Liver (tissue), 9 donors: Measurements from ENCODE around the gene RAB6A. TPM values are rescaled to one million over a fixed set of nuclear protein-coding genes. Genes with fewer than 3 reads are reported as not detected.

ENCODE experiments used
- DNase-seq: peaks from one replicate; pipeline ENCODE4 v3.0.0-alpha.2; 2017; ENCODE audit warnings: low spot score
- H3K27ac ChIP-seq, 2 donors: one replicate each; pipeline ENCODE4 v1.7.0; 2013; ENCODE audit warnings: inconsistent platforms in 2 of 2, low read length in 2 of 2, control low read depth in 1 of 2, low read depth in 1 of 2, mild to moderate bottlenecking in 1 of 2
- H3K27me3 ChIP-seq, 4 donors: one replicate each; pipeline versions ENCODE4 v1.6.1 to v1.7.0; 2013; ENCODE audit warnings: low read length in 3 of 4, inconsistent platforms in 1 of 4, mild to moderate bottlenecking in 1 of 4, moderate library complexity in 1 of 4; ENCODE audit not compliant: control insufficient read depth in 4 of 4, insufficient read depth in 4 of 4
- H3K36me3 ChIP-seq, 4 donors: one replicate each; pipeline versions ENCODE4 v1.6.1 to v1.7.0; 2013; ENCODE audit warnings: low read length in 3 of 4, mild to moderate bottlenecking in 3 of 4, low read depth in 1 of 4, moderate library complexity in 1 of 4; ENCODE audit not compliant: control insufficient read depth in 4 of 4, insufficient read depth in 3 of 4
- H3K4me1 ChIP-seq, 4 donors: one replicate each; pipeline versions ENCODE4 v1.6.1 to v1.7.0; 2013; ENCODE audit warnings: low read length in 3 of 4, mild to moderate bottlenecking in 3 of 4, moderate library complexity in 1 of 4; ENCODE audit not compliant: control insufficient read depth in 4 of 4, insufficient read depth in 4 of 4
- H3K4me3 ChIP-seq, 3 donors: one replicate each; pipeline versions ENCODE4 v1.6.1 to v1.7.0; 2013; ENCODE audit warnings: low read length in 3 of 3, control low read depth in 1 of 3, low read depth in 1 of 3, mild to moderate bottlenecking in 1 of 3
- H3K9ac ChIP-seq, 2 donors: one replicate each; pipeline ENCODE4 v1.7.0; 2013; ENCODE audit warnings: low read length in 2 of 2, mild to moderate bottlenecking in 2 of 2, moderate library complexity in 2 of 2, control low read depth in 1 of 2, low read depth in 1 of 2
- H3K9me3 ChIP-seq, 4 donors: one replicate each; pipeline versions ENCODE4 v1.6.1 to v1.7.0; 2013; ENCODE audit warnings: low read length in 3 of 4; ENCODE audit not compliant: control insufficient read depth in 4 of 4
- EGR1 ChIP-seq, 2 donors: IDR thresholded peaks; 2 replicates each; pipeline ENCODE4 v1.6.1; 2016 to 2018; ENCODE audit warnings: antibody characterized with exemption in 2 of 2, low read depth in 2 of 2
- FOXA1 ChIP-seq: IDR thresholded peaks from 2 replicates; pipeline ENCODE4 v1.6.1; 2016; ENCODE audit warnings: antibody characterized with exemption
- FOXA2 ChIP-seq: IDR thresholded peaks from 2 replicates; pipeline ENCODE4 v1.6.1; 2016; ENCODE audit warnings: antibody characterized with exemption
- GABPA ChIP-seq, 2 donors: IDR thresholded peaks in 1 of 2; conservative IDR thresholded peaks in 1 of 2; 2 replicates each; pipeline ENCODE4 v1.6.1; 2016; ENCODE audit warnings: antibody characterized with exemption in 2 of 2, mild to moderate bottlenecking in 1 of 2, moderate library complexity in 1 of 2
- HNF4A ChIP-seq, 2 donors: conservative IDR thresholded peaks; 2 replicates each; pipeline ENCODE4 v1.6.1; 2016; ENCODE audit warnings: antibody characterized with exemption in 2 of 2, mild to moderate bottlenecking in 2 of 2
- HNF4G ChIP-seq: IDR thresholded peaks from 2 replicates; pipeline ENCODE4 v1.6.1; 2016; ENCODE audit warnings: antibody characterized with exemption
- JUND ChIP-seq, 2 donors: IDR thresholded peaks; 2 replicates each; pipeline ENCODE4 v1.6.1; 2016; ENCODE audit warnings: antibody characterized with exemption in 2 of 2
- NR2F2 ChIP-seq: IDR thresholded peaks from 2 replicates; pipeline ENCODE4 v1.6.1; 2016; ENCODE audit warnings: antibody characterized with exemption
- RAD21 ChIP-seq, 2 donors: IDR thresholded peaks; 2 replicates each; pipeline ENCODE4 v1.6.1; 2016; ENCODE audit warnings: antibody characterized with exemption in 2 of 2, mild to moderate bottlenecking in 2 of 2
- RXRA ChIP-seq, 2 donors: IDR thresholded peaks; 2 replicates each; pipeline ENCODE4 v1.6.1; 2017 to 2018; ENCODE audit warnings: antibody characterized with exemption in 2 of 2, mild to moderate bottlenecking in 1 of 2
- SP1 ChIP-seq: IDR thresholded peaks from 2 replicates; pipeline ENCODE4 v1.6.1; 2018; ENCODE audit warnings: antibody characterized with exemption, mild to moderate bottlenecking
- TAF1 ChIP-seq: conservative IDR thresholded peaks from 2 replicates; pipeline ENCODE4 v1.6.1; 2016; ENCODE audit warnings: antibody characterized with exemption, mild to moderate bottlenecking
- YY1 ChIP-seq: IDR thresholded peaks from 2 replicates; pipeline ENCODE4 v1.6.1; 2016; ENCODE audit warnings: antibody characterized with exemption, mild to moderate bottlenecking
- WGBS: extraction: QIAGEN DNeasy Blood & Tissue Kit; methylation state at CpG from one replicate; pipeline ENCODE4 v1.1.7; 2013; 5-methylcytosine and 5-hydroxymethylcytosine counted together
- polyA plus RNA-seq, 2 donors: library from polyadenylated mRNA; stranded (reverse) in 1 of 2; unstranded in 1 of 2; fragments of 200-250 nt in 1 of 2; fragments of >200 nt in 1 of 2; fragmentation: Nextera tagmentation in 1 of 2; extraction: Ambion mirVana in 1 of 2; gene quantifications; one replicate each; pipeline versions ENCODE4 v1.2.1 to v1.2.3, GENCODE V29; 2013 to 2015
- total RNA-seq, 2 donors: library from RNA; depleted of rRNA; stranded (reverse); fragments of >200 nt; gene quantifications; one replicate each; pipeline ENCODE4 v1.2.3, GENCODE V29; 2014
- TF ChIP-seq, protein P1 (sequence below): IDR thresholded peaks from 2 replicates; pipeline ENCODE4 v1.6.1; 2016; ENCODE audit warnings: antibody characterized with exemption, mild to moderate bottlenecking
- TF ChIP-seq, protein P2 (sequence below): fragments of 150-350 bp; IDR thresholded peaks from 2 replicates; pipeline ENCODE4 v1.5.1; 2017; ENCODE audit warnings: improper control_type of control experiment, low read depth, low read length; ENCODE audit not compliant: missing input control
- TF ChIP-seq, protein P3 (sequence below): IDR thresholded peaks from 2 replicates; pipeline ENCODE4 v1.6.1; 2016; ENCODE audit warnings: antibody characterized with exemption
- TF ChIP-seq, protein P4 (sequence below): IDR thresholded peaks from 2 replicates; pipeline ENCODE4 v1.6.1; 2016; ENCODE audit warnings: antibody characterized with exemption
- TF ChIP-seq, protein P5 (sequence below): IDR thresholded peaks from 2 replicates; pipeline ENCODE4 v1.6.1; 2016; ENCODE audit warnings: antibody characterized with exemption
- donor health status: healthy.
- donor health status: healthy.
- donor health status: healthy.
- donor health status: healthy.
- donor health status: healthy.

Gene RAB6A
- total and polyA plus RNA-seq, 4 donors, result 36.0 to 165 (median 51.5) TPM

DNA sequence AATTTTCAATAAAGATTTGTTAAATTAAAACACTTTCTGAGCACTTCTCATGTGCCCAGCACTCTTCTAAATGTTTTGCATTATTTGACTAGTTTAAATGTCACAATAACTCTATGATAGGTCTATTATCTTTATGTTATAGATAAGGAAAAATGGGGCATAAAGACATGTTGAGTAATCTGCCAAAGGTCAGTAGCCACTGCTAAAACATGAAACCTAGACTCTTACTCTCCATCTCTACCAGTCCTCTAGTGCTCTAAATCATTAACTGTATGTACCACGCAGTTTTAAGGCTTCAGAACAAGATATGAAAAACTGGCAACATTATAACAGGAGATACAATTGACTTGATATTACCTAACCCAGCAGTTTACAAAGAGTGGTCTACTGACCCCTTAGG, 6.9 kb downstream of the RAB6A start:
- 57% methylated on average over 1 of the region's 1 CpG for WGBS
- Histone ChIP-seq H3K36me3 (no peaks in the 10 kb centered on the region), H3K4me3 (no peak overlapping the region), H3K9ac (no peak overlapping the region), H3K27me3 (no peaks in the 10 kb centered on the region), H3K27ac (no peak overlapping the region), H3K9me3 (no peaks in the 10 kb centered on the region), H3K4me1 (peaks cover 16 to 31% (median 23%) of the 10 kb centered on the region in 4 donors)
- TF ChIP-seq HNF4G (no peak), RXRA (IDR thresholded peaks at IDR 0.05) (peak in 1 of 2 donors; percentile 11), HNF4A (conservative IDR thresholded peaks at IDR 0.05) (peak in 1 of 2 donors; percentile 51)
- DNase-seq, result no peak

DNA sequence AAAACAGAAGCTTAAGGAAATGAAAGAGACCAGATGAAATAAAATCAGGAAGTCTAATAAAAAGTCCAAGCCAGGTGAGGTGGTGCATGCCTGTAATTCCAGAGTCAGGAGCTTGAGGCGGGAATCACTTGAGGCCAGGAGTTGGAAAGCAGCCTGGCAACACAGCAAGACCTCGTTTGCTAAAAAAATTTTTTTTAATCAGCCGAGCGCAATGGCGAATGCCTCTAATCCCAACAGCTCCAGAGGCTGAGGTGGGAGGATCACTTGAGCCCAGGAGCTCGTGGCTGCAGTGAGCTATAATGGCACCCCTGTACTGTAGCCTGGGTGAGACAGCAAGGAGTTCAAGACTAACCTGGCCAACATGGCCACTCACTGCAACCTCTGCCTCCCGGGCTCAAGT, 8.0 kb downstream of the RAB6A start:
- DNase-seq, result no peak
- TF ChIP-seq JUND (IDR thresholded peaks at IDR 0.05) (no peak), HNF4G (no peak), FOXA1 (no peak), NR2F2 (no peak), GABPA (IDR thresholded peaks at IDR 0.05 in 1 of 2, conservative IDR thresholded peaks at IDR 0.05 in 1 of 2) (no peak), TAF1 (no peak), YY1 (no peak), EGR1 (IDR thresholded peaks at IDR 0.05; ENCODE audit: low read depth in 2 of 2) (no peak), SP1 (no peak), HNF4A (conservative IDR thresholded peaks at IDR 0.05) (no peak), RAD21 (IDR thresholded peaks at IDR 0.05) (no peak), FOXA2 (no peak), RXRA (IDR thresholded peaks at IDR 0.05) (no peak)
- TF ChIP-seq, protein P1, sequence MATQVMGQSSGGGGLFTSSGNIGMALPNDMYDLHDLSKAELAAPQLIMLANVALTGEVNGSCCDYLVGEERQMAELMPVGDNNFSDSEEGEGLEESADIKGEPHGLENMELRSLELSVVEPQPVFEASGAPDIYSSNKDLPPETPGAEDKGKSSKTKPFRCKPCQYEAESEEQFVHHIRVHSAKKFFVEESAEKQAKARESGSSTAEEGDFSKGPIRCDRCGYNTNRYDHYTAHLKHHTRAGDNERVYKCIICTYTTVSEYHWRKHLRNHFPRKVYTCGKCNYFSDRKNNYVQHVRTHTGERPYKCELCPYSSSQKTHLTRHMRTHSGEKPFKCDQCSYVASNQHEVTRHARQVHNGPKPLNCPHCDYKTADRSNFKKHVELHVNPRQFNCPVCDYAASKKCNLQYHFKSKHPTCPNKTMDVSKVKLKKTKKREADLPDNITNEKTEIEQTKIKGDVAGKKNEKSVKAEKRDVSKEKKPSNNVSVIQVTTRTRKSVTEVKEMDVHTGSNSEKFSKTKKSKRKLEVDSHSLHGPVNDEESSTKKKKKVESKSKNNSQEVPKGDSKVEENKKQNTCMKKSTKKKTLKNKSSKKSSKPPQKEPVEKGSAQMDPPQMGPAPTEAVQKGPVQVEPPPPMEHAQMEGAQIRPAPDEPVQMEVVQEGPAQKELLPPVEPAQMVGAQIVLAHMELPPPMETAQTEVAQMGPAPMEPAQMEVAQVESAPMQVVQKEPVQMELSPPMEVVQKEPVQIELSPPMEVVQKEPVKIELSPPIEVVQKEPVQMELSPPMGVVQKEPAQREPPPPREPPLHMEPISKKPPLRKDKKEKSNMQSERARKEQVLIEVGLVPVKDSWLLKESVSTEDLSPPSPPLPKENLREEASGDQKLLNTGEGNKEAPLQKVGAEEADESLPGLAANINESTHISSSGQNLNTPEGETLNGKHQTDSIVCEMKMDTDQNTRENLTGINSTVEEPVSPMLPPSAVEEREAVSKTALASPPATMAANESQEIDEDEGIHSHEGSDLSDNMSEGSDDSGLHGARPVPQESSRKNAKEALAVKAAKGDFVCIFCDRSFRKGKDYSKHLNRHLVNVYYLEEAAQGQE, result no peak
- TF ChIP-seq, protein P2, sequence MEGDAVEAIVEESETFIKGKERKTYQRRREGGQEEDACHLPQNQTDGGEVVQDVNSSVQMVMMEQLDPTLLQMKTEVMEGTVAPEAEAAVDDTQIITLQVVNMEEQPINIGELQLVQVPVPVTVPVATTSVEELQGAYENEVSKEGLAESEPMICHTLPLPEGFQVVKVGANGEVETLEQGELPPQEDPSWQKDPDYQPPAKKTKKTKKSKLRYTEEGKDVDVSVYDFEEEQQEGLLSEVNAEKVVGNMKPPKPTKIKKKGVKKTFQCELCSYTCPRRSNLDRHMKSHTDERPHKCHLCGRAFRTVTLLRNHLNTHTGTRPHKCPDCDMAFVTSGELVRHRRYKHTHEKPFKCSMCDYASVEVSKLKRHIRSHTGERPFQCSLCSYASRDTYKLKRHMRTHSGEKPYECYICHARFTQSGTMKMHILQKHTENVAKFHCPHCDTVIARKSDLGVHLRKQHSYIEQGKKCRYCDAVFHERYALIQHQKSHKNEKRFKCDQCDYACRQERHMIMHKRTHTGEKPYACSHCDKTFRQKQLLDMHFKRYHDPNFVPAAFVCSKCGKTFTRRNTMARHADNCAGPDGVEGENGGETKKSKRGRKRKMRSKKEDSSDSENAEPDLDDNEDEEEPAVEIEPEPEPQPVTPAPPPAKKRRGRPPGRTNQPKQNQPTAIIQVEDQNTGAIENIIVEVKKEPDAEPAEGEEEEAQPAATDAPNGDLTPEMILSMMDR, result no peak
- TF ChIP-seq, protein P3, sequence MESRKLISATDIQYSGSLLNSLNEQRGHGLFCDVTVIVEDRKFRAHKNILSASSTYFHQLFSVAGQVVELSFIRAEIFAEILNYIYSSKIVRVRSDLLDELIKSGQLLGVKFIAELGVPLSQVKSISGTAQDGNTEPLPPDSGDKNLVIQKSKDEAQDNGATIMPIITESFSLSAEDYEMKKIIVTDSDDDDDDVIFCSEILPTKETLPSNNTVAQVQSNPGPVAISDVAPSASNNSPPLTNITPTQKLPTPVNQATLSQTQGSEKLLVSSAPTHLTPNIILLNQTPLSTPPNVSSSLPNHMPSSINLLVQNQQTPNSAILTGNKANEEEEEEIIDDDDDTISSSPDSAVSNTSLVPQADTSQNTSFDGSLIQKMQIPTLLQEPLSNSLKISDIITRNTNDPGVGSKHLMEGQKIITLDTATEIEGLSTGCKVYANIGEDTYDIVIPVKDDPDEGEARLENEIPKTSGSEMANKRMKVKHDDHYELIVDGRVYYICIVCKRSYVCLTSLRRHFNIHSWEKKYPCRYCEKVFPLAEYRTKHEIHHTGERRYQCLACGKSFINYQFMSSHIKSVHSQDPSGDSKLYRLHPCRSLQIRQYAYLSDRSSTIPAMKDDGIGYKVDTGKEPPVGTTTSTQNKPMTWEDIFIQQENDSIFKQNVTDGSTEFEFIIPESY, result no peak
- TF ChIP-seq, protein P4, sequence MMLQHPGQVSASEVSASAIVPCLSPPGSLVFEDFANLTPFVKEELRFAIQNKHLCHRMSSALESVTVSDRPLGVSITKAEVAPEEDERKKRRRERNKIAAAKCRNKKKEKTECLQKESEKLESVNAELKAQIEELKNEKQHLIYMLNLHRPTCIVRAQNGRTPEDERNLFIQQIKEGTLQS, result no peak
- TF ChIP-seq, protein P5, sequence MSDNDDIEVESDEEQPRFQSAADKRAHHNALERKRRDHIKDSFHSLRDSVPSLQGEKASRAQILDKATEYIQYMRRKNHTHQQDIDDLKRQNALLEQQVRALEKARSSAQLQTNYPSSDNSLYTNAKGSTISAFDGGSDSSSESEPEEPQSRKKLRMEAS, result no peak
- Histone ChIP-seq H3K27ac (no peak overlapping the region), H3K4me3 (no peak overlapping the region), H3K36me3 (no peaks in the 10 kb centered on the region), H3K9me3 (no peaks in the 10 kb centered on the region), H3K27me3 (no peaks in the 10 kb centered on the region), H3K9ac (no peak overlapping the region), H3K4me1 (peaks cover 13 to 26% (median 23%) of the 10 kb centered on the region in 4 donors)
- WGBS, result 85% methylated on average over 7 of the region's 7 CpGs
